COR-L47 (cell line): ENCODE measurements around the gene TAGLN3.

Source experiments
- DNase-seq: peaks from one replicate; lab custom pipeline; 2025; lab: John Stamatoyannopoulos, UW

The TAGLN3 gene

DNA sequence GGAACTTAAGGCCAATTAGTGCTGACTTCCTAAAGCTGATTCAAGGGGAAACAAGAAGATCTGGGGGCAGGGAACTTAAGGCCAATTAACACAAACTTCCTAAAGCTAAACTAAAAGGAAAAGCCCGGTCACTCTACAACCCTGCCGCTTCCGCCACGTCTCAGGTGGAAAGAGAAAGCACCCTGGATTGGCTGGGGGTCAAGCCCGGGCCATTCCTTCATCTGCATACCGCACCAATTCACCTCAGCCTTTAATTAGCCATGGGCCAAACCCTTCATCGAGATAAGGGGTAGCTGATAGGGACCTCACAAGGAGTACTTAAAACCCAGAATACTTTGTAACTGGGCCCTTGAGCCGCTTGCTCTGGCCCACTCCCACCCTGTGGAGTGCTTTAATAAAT, 50.2 kb downstream of the TAGLN3 start:
- no peak for DNase-seq

GRCh38 chr3:112053229-112053628, 54.5 kb downstream of the TAGLN3 start:
- no peak for DNase-seq

DNA sequence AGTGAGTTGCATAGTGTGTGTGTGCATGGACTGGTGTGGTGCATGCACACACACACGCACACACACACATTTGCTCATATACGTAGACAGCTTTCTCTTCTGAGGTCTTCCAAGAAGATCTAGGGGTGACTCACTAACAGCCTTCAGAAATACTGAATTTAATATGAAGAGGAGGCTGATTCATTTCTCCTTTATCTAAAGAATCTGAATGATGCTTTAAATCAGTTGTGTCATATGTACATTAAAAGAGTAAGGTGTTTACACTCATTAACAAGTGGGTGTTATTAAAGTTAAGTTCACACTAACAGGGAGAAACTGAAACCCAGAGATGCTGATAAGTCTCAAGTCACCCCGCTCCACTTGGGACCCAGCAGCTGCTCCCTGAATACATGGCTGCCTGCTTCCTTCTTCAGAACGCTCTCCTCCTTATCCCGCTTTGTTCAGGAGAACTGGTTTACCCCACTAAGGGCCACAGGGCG, 57.8 kb downstream of the TAGLN3 start:
- no peak for DNase-seq

GRCh38 chr3:112059497-112059896, 60.8 kb downstream of the TAGLN3 start:
- DNase-seq: no peak

- no peak for DNase-seq
Measured at GRCh38 chr3:112061152-112061551, 62.4 kb downstream of the TAGLN3 start.
